PFSK-1 (cell line): ENCODE data around the gene USP22.

Source experiments
- POLR2AphosphoS5 ChIP-seq: IDR thresholded peaks from 2 replicates; pipeline ENCODE4 v1.6.1; 2012; ENCODE audit warnings: low read depth, mild to moderate bottlenecking, control low read depth, low read length, moderate library complexity
- REST ChIP-seq, 2 experiments: IDR thresholded peaks; 2 replicates each; pipeline versions ENCODE4 v1.6.1 to v1.8.0; 2011 to 2012; ENCODE audit warnings: low read depth in 2 of 2, low read length in 2 of 2, control low read depth in 1 of 2, inconsistent platforms in 1 of 2, mild to moderate bottlenecking in 1 of 2, moderate library complexity in 1 of 2; ENCODE audit not compliant: insufficient read depth in 1 of 2
- SIN3A ChIP-seq: IDR thresholded peaks from 2 replicates; pipeline ENCODE4 v1.6.1; 2012; ENCODE audit warnings: mild to moderate bottlenecking, low read length, moderate library complexity, borderline replicate concordance; ENCODE audit not compliant: insufficient read depth

GRCh38 chr17:21028192-21028591 lies 14.6 kb downstream of the USP22 start:
- TF ChIP-seq SIN3A: no peak
- no peak for TF ChIP-seq POLR2AphosphoS5
- no peak for TF ChIP-seq REST (IDR thresholded peaks at IDR 0.05; ENCODE audit: insufficient read depth in 1 of 2, low read depth in 2 of 2, low read length in 2 of 2)
